Amygdala (tissue), 56 donors: ENCODE data around the gene ZMYM2.
"Not testable (repeated sequence)": the region's sequence is repeated elsewhere in the genome, so short reads cannot be mapped to it uniquely, and the experiment has no call there.

Experiments
- DNase-seq, 56 donors: peaks; one replicate each; lab custom pipeline; 2025; lab: John Stamatoyannopoulos, UW

ZMYM2 gene

DNA sequence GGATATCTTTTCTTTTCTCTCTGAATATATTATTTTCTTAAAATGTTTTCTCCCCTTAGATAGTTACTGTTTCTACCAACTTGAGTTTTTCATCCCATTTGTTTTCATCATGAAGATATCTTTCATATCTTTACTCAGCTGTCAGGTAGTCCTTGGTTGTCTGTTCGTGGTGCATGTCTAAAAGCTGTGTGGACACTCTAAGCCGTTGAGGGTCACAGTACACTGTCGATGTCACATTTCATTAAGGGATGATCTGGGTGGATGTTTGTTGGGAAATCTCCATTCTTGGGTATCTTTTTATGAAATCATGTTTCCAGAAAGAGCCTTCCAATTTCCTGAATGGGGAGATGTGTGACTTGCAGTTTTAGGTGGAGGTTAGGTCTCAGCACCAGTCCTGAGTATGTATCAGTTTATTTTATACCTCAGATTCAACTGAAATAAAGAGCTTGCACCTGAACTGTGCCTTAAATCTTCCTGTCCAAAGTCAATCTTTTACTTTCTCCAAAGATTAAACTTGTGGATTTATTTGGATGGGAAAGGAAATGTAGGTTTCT, 23.2 kb downstream of the ZMYM2 start:
- DNase-seq: no peak

DNA sequence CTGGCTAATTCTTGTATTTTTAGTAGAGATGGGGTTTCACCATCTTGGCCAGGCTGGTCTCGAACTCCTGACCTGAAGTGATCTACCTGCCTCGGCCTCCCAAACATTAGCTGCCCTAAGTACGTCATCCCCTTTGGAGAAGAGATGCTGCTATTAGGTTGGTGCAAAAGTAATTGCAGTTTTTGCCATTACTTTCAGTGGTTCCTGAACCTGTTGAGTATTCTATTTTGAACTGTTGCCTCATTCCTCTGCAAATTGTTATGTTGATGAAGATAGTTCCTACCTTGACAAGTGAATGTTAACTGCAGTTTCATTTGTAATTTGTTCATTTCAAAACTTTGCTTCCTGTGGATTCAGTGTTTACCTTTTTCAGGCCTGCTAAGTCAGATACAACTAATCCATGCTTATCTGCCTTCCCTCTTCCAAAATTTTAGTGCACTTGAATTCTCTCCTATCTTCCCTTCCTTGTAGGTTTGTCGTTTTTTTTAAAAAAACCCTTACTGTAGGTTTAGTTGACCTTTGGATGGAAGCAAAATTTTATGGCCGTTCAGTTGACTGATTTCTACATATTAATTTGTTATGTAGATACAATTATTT, 24.0 kb downstream of the ZMYM2 start:
- no peak for DNase-seq

DNA sequence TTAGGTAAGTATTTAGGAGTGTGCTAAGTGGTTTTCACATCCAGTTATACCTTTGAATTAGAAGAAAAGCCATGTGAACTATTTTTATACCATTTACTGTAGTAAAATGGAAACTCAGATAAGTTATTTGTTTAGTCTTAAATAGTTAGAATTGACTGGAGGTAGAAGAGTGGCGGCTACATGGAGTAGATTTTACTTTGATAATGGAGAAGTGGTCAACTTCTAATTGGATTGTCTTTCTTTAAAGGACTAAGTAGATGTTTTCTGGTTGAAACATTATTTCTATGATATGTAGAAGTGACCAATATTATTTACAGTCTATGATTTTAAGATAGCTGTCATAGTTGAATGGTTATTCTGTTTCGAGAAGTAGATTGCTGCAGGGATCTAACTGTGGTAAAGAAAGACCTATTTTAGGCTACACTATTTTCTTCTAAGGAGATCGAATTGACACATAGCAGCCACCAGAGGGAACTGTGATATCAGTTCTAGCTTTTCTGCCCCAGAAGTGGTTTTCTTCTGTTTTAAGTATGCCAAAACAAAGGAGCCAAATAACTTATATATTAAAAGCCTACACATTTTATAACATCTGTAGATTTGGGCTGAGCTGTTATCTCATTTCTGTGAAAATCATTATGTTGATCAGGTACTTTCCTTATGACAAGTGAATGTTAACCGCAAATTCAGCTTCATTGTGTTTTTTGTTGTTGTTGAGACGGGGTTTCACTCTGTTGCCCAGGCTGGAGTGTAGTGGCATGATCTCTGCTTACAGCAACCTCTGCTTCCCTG, 26.1 kb downstream of the ZMYM2 start:
- no peak for DNase-seq

DNA sequence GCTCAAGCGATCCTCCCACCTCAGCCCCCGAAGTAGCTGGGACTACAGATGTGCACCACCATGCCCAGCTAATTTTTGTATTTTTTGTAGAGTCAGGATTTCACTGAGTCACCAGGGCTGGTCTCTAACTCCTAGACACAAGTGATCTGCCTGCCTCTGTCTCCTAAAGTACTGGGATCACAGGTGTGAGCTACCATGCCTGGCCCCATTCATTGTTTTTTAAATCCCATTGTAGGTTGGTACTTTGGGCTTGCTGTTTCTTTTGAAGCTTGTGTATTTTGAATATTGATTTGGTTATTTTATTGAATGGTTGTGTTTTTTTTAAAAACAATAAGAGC, 26.7 kb downstream of the ZMYM2 start:
- no peak for DNase-seq

DNA sequence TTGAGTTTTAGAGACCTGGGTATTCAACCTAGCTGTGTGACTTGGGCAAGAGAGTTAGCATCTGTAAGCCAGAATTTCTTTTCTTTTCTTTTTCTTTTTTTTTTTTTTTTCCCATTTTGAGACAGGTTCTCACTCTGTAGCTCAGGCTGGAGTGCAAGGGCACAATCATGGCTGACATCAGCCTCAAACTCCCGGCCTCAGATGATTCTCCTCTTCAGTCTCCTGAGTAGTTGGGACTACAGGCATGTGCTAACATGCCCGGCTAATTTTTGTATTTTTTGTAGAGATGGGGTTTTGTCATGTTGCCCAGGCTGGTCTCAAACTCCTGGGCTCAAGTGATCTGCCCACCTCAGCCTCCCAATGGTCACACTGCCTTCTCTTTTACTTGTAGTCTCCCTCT, 33.0 kb downstream of the ZMYM2 start:
- DNase-seq: no peak

DNA sequence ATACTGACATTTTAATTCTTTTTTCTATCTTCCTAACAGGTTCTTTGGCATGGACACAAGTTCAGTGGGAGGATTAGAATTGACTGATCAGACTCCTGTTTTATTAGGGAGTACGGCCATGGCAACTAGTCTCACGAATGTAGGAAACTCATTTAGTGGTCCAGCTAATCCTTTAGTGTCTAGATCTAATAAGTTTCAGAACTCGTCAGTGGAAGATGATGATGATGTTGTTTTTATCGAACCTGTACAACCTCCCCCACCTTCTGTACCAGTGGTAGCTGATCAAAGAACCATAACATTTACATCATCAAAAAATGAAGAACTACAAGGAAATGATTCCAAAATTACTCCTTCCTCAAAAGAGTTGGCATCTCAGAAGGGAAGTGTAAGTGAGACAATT, 34.5 kb downstream of the ZMYM2 start:
- DNase-seq: no peak

DNA sequence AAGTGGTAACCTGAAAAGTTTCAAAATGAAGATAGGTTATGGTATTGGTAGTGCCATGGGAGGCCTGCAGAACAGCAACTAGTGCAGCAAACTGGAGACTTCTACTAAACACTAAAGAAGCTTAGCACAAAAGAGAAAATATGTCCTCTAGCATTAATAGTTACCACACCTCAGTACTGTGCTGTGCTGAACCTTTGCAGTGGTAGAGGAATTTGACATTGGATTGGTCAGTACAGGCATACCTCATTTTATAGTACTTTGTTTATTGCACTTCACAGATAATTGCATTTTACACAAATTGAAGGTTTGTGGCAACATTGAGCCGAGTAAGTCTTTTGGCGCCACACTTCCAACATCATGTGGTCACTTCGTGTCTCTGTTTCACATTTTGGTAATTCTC, 40.4 kb downstream of the ZMYM2 start:
- no peak for DNase-seq

DNA sequence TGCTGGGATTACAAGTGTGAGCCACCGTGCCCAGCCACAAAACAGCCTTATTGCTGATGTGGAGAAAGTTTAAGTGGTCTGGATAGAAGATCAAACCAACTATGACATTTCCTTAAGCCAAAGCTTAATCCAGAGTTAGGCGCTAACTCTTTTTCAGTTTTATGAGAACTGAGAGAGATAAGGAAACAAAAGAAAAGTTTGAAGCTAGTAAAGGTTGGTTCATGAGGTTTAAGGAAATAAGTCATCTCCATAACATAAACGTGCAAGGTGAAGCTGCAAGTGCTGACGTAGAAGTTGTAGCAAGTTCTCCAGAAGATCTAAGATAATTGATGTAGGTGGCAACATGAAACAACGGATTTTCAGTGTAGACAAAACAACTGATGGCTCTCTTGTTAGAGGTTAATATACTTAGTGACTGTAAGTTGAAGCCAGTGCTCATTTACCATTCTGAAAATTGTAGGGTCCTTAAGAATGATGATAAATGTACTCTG, 41.6 kb downstream of the ZMYM2 start:
- no peak for DNase-seq

DNA sequence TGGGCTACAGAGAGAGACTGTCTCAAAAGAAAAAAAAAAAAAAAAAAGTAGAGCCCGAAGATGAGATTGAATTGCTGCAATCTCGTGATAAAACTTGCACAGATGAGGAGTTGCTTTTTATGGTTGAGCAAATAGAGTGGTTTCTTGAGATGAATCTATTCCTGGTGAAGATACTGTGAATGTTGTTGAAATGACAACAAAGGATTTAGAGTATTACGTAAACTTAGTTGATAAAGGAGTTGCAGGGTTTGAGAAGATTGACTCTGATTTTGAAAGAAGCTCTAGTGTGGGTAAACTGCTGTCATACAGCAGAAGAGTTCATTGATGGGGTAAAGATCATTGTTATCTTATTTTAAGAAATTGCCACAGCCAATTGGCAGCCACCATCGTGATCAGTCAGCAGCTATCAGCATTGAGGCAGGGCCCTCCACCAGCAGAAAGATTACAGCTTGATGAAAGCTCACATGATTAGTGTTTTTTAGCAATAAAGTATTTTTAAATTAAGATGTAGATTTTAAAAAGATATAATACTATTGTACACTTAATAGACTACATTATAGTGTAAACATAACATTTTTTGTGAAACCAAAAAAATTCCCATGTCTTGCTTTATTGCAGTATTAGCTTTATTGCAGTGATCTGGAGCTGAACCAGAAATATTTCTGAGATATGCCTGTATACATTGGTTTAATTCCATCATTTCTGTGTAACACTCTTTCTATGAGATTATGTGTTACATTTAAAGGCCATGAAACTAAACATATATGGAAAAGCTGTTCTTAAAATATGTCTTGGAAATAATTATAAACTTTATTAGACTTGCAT, 43.1 kb downstream of the ZMYM2 start:
- no peak for DNase-seq

DNA sequence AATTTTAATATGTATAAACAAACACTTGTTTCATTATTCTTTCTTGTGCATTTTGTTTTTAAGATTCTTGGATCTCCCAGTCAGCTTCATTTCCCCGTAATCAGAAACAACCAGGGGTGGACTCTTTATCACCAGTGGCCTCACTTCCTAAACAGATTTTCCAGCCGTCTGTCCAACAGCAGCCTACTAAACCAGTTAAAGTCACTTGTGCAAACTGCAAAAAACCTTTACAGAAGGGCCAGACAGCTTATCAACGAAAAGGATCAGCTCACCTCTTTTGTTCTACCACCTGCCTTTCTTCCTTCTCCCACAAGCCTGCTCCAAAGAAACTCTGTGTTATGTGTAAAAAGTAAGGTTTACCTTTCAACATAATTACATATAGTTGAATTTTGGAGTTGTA, 44.3 kb downstream of the ZMYM2 start:
- DNase-seq: no peak

DNA sequence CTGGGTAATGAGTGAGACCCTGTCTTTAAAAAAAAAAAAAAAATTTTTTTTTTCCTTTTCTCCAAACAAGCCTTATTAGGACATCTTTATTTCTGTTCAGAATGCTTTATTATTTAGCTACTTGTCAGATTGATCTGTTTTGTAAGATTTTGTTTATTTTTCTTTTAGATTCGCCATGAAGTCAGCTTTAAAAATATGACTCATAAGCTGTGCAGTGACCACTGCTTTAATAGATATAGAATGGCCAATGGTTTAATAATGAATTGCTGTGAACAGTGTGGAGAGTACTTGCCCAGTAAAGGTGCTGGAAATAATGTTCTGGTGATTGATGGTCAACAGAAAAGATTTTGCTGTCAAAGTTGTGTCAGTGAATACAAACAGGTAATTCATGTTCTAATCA, 47.7 kb downstream of the ZMYM2 start:
- no peak for DNase-seq

DNA sequence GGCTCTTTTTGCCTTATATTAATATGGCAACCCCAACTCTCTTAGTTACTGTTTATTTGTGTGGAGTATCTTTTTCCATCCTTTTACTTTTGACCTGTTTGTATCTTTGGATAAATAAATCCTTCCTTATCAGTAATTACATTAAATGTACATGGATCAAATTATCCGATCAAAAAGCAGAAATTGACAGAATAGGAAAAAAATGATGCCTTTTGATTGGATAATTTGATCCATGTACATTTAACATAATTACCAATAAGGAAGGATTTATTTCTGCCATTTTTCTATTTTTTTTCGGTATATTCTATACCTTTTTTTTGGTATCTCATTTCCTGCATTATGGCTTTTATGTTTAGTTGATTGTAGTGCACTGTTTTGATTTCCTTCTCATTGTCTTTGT, 57.2 kb downstream of the ZMYM2 start:
- DNase-seq: no peak

DNA sequence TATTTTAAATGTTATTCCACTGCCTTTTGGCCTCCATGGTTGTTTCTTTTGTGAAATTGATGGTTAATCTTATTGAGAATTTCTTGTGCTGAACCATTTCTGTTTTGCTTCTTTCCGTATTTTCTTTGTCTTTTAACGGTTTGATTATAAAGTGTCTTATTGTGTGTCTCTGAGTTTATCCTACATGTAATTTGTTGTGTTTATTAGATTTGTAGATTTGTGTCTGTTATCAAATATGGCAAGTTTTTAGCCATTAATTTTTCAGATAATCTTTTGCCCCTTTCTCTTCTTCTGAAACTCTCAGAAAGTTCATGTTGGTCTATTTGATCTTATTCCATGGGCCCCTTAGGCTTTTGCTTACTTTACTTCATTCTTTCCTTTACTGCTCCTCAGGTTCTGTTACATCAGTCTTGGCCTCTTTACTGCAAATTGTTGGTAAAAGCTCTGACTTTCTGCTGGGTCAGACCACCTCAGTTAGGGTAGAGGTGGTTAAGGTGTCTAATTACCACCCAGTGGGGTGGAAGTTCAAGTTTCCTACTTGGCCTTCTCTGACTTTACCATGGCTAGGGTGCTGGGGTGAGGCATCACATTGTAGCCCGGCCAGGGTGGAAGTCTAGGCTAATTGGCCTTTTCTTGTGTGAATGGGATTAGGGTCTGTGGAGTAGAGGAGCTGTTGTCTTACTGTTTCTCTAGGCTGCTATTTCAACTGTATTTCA, 58.3 kb downstream of the ZMYM2 start:
- DNase-seq: no peak

DNA sequence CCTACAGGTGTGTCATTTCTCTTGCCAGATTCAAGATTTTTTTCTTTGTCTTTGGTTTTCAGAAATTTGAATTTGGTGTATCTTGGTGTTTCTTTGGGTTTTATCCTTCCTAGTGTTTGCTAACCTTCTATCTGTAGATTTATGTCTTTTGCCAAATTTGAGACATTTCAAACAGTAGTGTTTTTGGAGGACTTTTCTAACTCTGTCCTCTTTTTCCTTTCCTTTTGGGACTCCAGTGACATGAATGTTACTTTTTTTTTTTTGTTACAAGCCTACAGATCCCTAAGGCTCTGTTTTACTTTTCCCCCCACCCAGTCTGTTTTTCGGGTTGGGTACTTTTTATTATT, 58.8 kb downstream of the ZMYM2 start:
- DNase-seq: no peak

DNA sequence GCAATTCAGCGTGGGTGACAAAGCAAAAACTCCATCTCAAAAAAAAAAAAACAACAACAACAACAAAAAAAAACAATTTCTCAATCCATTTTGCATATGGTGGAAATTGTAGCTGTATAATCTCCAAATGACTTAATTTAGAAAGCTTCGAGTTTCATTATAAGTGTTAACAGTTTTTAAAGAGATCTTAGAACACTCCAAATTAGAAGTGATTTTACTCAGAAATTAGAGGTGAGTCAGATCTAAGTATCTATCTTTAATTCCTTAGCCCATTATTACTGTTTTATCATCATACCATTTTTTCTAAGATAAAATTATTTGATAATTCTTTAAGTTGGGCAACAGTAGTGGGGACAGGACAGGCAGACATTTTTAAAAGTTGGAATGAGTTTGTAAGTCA, 60.5 kb downstream of the ZMYM2 start:
- DNase-seq: no peak

DNA sequence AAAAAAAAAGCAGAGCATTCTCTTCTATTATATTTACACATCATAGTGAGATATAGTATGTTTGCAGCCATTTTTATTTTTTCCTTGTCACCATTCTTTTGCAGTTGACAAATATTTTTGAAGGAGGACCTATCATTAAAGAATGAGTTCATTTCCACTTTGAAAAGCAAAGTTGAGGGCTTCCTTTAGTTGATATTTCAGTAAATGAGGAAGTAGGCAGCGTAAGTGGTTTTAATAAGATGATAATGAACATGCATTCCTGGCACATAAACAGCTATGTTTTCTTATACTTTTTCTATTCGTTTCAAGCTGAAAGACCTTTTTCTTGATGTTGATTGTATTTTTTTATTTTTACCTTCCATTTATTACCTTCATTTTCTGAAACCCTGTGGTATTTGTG, 66.2 kb downstream of the ZMYM2 start:
- DNase-seq: no peak

DNA sequence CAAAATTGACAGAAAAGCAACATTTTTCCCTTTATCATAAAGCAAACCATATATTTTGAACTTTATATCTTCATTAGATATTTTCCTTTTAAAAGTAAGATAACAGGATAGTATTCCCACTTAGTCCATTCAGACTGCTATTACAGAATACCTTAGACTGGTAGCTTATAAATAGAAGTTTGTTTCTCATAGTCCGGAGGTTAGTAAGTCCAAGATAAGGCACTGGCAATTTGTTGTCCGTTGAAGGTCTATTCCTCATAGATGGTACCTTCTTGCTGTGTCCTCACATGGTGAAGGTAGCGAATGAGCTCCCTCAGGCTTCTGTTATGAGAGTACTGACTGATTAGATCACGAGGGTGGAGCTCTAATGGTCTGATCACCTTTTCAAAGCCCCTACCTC, 70.4 kb downstream of the ZMYM2 start:
- no peak for DNase-seq

DNA sequence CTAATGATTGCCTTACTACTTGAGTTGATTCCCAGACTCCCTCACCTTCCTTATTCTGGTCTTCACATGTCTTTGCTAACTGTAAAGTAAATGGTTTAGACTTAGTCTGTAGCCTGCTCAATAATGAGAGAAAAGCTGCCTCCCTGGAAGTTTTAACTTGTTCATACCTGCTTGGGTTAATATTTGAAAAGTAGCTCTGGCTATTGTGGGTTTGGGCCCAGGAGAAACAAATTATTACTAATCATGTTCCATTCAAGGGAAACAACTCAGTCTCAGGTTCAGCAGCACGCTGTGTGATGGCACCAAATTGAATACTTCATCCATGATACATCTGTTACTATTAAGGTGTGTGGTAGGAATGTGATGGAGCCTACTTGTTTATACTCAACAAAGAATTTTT, 75.0 kb downstream of the ZMYM2 start:
- DNase-seq: no peak

DNA sequence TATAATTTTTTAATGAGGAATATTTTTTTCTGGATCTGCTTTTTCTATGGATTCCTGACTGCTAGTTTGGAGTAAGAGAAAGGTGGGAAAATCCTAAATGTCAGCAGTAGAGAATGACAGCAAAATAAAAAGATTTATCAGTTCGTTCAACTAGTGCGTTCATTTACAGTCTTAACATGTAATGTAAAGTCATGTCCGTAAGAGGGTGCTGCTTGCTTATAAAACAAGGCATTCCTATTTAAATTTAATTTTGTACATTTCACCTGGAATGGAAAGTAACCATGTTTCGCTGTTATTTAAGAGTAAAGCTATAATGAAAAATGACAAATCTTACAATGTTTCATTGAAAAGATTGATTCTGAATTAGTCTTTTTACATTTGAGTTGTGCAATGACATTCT, 76.6 kb downstream of the ZMYM2 start:
- DNase-seq: no peak

DNA sequence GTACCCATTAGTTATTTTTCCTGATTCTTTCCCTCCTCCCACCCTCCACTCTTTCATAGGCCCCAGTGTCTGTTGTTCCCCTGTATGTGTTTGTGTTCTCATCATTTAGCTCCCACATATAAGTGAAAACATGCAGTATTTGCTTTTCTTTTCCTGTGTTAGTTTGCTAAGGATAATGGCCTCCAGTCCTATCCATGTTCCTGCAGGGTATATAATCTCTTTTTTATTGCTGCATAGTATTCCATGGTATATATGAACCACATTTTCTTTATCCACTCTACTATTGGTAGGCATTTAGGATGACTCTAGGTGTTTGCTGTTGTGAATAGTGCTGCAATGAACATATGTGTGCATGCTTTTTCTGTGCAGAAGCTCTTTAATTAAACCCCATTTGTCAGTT, 79.4 kb downstream of the ZMYM2 start:
- DNase-seq: no peak

DNA sequence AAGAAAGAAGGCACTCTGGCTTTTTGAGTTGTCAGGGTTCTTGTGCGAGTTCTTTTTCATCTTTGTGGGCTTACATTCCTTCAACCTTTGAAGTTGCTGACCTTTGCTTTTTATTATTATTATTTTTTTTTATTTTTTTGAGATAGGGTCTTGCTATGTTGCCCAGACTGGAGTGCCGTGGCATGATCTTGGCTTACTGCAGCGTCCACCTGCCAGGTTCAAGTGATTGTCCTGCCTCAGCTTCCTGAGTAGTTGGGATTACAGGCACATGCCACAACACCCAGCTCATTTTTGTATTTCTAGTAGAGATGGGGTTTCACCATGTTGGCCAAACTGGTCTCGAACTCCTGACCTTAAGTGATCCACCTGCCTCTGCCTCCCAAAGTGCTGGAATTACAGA, 84.1 kb downstream of the ZMYM2 start:
- not testable (repeated sequence) for DNase-seq
